Activated CD8-positive, alpha-beta memory T cell treated with anti-CD3 and anti-CD28 coated beads, Interleukin-2, amount 50 U/mL, for 1 hour (primary cell): ENCODE data around the gene SLC31A1.
A peak's percentile ranks its signal among the peaks of the same experiment; 100 is the strongest.
"Not testable (repeated sequence)": the region's sequence is repeated elsewhere in the genome, so short reads cannot be mapped to it uniquely, and the experiment has no call there.

ENCODE experiments used
- DNase-seq: peaks from one replicate; pipeline ENCODE4 v3.0.0-alpha.2; 2020; ENCODE audit errors: extremely low read depth

Gene SLC31A1

DNA sequence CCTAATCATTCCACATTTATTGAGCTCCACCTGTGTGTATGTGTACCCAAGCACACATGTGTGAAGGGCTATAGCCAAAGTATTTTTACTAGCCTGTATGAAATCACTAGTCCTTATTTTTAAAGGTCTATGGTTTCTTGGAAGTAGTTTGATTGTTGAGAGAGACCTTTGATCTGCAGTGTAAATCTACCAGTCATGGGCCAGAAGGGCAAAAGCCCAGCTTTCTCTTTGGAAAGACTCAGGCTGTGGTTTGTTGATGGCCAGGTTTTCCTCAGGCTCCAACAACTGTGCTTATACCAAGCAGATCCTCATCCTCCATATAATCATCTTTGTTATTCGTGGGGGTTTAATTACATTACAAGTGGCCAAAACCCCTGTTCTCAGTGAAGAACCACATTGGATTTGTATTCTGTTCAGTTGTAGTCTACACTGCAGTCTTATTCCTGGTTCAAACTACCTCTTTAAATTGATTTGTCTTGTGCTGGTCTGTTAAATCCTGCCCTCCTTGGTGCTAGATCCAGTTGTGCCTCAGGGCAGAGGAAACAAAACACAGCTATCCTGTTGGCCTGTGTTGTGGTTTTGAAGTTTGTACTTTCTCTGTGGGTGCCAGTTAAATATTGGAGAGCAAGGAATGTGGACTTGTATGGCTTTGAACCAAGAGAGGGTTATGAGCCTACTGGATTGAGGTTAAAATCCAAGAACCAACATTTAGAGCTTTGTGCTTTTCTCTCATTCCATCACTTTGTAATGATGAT is 40.8 kb downstream of the SLC31A1 start:
- DNase-seq: no peak

DNA sequence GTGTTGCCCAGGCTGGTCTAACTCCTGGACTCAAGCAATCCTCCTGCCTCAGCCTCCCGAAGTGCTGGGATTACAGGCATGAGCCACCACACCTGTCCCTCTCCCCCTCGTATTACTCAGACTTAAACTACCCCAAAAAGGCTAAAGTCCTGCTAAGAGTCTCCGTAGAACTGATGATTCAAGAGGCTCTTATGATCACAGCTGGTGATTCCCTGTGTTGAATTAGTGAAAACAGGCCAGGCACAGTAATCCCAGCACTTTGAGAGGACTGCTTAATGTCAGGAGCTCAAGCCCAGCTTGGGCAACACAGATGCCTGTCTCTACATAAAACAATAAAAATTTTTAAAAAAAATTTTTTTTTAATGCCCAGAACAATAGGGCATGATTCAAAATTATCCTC is 44.8 kb downstream of the SLC31A1 start:
- DNase-seq: no peak

DNA sequence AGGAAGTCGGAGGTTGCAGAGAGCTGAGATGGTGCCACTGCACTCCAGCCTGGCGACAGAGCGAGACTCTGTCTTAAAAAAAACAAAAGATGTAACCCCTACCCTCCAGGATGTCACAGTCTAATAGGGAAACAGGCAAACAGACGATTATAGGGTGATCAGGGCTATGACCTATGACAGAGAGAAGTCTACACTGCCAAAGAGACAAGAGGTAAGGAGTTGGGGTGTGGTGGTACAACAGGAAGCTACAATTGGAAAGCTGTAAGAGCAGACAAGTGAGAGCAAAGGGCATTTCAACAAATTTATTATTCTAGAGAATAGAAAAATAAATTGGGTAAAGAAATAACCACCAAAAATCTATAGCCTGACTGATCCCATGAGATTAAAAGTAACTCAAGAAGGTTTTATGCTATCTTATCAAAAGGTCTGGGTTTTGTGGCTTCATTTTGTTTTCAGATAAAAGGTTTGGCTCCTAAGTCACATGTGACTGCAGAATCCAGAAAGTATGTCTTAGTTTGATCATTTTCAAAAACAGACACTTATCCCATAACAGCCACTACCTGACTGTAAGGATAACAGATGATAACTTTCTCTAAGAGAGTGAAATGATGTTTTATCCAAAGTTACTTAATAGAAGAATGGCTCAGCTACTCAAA is 46.7 kb downstream of the SLC31A1 start:
- no peak for DNase-seq

DNA sequence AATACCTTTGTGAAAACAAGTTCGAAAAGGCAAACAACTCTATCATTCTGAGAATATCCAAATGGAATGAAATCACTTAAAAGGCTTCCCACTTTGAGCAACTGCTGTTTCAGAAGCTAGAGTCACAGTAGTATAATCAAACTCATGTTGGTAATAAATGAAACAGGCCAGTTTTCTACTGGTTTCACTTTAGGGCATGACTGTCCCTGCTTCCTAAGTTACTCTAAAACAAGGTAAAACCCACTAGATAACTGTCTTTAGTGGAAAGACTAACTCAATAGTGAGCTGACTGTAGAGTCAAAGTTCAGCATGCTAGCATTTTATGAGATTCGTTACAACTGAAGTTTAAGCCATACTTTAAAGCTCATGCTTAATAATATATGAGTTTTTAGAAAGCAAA is 48.0 kb downstream of the SLC31A1 start:
- DNase-seq: no peak

DNA sequence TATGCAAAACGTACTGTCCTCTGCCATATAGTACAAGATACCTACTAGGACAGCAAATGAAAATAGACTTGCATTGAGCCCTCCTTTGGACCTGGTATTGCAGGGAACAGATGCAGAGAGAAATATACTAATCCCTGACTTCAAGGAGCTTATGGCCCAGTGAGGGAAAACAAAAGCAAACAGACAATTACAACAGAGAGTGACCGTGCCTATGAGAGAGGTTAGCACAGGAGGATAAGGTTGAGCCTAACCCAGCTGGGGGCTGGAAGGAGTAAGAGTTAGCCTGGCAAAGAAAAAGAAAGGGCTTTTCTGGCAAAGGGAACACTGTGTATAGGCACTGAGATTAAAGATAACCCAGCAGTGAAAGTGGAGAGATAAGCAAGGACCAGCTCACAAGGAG is 48.5 kb downstream of the SLC31A1 start:
- DNase-seq: no peak

DNA sequence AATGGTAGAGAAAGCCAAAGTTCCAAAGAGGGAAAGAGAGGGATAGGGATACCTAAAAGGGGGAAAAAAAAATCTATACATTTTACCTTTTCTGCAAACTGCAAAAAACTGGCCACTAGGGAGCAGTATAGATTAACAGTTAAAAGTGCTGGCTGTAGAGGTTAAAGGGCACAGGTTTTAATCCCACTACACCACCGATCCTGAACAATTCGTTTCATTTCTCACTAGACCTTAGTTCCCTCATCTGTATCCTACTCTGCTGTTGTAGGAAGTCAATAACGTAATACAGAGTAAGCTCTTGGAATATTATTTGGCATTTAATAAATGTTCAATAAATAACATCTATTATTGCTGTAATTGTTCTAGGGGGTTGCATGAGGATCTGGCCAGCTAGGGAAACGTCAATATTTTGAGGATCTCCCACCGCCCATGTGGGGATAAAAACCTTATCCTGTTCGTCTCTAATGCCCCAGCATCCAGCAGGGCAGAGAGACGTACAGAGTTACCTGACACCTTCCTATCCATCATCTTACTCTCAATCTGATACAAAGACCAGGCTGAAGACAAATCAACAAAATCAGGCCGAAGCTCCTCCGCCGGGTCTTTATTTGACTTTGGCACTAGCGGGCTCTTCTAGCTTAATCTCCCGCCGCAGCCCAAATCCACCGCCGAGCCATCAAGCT is 53.3 kb downstream of the SLC31A1 start:
- no peak for DNase-seq

DNA sequence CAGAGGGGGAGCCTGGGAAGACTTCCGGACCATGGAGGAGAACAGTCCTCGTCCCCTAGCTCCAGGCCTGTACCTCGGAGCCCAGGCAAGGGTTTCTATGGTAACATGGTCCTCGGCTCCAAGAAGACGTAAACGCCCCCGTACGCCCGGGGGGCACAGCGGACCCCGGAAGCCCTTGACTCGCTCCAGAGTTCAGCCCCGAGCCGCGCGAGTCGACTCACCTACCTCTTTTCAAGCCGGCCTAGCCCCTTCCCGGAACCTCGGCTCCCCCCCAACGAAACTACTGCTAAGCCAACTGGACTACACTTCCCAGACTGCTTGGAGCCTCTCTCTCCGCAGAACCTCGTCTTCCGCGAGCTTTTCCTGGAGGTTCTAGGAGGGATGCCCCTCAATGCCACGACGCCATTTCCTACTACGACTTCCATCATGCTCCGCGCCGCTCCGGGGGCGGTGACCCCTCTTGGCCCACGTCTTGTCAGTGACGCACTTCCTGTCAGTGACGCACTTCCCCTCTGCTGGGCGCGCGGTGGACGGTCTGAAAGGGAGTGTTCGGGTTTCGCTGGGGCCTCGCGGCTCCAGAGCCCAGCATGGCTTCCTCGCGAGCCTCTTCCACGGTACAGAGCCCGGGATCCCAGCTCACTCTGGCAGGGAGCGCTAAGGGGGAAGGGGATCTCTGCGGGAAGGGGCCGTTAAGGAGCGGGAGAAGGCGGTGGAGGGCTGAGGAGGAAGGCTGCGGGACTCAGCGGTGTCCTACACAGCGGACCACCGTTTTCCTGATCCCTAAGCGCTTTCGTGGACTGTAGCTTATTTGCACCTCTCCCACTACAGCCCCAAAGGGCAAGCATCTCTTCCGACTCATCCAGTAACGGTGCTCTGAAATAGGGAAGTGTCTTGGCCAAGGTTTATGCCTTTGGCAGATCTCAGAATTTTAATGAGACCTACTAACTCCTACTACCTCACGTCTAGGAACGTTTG is 54.1 kb downstream of the SLC31A1 start, which contains the start of the genes CDC26 and PRPF4:
Gene CDC26 (minus strand): TSS at position 416 of the 975 bp plus-strand sequence. CDS start 3,065 bp downstream, outside the sequence.
Gene PRPF4 (plus strand): TSS at position 502 of the 975 bp plus-strand sequence. CDS start 86 bp downstream, at position 588.
- peak; percentile 88 for DNase-seq

DNA sequence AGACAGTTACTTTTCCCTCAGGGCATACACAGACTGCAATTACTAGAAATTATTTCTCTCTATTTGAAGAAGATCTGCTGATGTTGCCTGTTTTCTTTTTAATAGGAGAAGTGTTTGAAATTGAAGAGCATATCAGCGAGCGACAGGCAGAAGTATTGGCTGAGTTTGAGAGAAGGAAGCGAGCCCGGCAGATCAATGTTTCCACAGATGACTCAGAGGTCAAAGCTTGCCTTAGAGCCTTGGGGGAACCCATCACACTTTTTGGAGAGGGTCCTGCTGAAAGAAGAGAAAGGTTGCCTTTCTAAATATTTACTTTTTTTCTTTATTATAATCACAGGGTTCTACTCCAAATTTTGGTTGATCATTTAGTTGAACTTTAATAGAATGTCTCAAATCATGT is 57.5 kb downstream of the SLC31A1 start:
- no peak for DNase-seq

DNA sequence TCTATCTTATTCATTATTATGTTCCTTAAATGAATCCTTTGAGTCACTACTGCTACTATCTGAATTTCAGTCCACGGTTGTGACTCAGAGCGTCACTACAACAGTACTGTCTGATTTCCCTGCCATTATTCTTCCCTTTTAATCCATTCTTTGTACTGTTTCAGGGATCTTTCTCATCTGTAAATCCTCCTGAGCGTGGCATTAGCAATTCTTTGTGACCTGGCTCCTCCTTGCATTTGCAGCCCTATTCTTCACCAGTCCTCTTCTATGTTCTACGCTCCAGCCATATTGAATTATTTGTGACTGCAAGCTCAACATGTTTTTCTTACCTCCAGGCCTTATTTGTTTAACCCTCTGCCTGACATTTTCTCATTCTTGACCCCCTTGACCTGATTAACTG is 60.0 kb downstream of the SLC31A1 start:
- DNase-seq: no peak

DNA sequence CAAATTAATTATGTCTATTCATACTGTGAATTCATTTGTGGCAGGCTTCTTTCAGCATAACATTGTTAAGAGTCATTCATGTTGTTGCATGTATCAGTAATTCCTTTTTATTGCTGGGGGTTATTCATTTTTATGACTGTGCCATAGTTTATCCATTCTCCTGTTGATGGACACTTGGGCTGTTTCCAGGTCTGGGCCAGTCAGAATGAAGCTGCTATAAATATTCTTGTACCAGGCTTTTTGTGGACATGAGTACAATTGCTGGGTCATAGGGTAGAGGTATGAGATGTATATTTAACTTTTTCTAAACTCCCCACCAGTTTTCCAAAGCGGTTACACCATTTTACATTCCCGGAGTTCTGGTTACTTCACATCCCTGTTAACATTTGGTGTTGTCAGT is 67.7 kb downstream of the SLC31A1 start:
- no peak for DNase-seq

DNA sequence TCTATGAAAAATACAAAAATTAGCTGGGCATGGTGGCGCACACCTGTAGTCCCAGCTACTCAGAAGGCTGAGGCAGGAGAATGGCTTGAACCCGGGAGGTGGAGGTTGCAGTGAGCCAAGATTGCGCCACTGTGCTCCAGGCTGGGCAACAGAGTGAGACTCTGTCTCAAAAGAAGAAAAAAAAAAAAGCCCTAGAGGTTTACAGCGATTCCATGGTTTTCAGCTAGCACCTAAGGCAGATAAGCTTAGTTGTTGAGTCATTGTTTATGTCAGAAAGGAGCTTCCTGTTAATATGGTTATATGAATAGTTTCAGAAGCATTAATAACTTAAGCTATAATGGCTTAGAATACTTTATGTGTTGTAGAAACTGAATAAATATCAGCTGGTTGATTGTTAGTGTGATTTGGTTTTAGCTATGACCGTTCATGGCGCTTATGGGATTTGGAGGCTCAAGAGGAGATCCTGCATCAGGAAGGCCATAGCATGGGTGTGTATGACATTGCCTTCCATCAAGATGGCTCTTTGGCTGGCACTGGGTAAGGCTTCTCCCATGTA is 68.8 kb downstream of the SLC31A1 start:
- no peak for DNase-seq

DNA sequence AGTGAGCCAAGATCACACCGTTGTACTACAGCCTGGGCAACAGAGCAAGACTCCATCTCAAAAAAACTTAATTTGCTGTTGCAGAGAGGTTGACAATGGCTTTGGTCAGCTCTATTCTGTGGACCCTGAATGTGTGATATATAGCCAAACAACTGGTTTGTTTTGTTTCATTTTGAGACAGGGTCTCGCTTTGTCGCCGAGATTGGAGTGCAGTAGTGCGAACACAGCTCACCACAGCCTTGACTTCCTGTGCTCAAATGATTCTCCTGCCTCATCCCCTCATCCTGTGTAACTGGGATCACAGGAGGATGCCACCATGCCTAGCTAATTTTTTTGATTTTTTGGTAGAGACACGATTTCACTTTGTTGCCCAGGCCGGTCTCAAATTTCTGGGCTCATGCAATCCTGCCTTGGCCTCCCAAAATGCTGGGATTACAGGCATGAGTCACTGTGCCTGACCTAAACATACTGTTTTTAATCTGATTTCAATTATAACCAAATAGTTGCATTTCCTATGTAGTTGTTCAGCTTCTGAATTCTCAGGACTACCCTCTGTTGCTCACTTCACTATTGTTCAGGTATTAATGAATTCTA is 72.0 kb downstream of the SLC31A1 start:
- DNase-seq: no peak

DNA sequence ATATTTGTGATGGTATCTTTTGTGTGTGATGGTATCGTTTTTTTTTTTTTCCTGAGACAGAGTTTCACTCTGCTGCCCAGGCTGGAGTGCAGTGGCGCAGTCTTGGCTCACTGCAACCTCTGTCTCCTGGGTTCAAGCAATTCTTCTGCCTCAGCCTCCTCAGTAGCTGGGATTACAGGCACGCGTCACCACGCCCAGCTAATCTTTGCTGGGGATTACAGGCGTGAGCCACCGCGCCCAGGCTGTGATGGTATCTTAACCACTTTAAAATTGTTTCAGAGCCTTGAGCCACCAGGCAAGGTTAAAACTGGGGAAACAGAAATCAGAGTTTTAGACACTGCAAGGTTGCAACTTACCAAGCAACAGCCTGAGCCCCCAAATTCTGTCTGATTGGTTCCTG is 74.9 kb downstream of the SLC31A1 start:
- not testable (repeated sequence) for DNase-seq

DNA sequence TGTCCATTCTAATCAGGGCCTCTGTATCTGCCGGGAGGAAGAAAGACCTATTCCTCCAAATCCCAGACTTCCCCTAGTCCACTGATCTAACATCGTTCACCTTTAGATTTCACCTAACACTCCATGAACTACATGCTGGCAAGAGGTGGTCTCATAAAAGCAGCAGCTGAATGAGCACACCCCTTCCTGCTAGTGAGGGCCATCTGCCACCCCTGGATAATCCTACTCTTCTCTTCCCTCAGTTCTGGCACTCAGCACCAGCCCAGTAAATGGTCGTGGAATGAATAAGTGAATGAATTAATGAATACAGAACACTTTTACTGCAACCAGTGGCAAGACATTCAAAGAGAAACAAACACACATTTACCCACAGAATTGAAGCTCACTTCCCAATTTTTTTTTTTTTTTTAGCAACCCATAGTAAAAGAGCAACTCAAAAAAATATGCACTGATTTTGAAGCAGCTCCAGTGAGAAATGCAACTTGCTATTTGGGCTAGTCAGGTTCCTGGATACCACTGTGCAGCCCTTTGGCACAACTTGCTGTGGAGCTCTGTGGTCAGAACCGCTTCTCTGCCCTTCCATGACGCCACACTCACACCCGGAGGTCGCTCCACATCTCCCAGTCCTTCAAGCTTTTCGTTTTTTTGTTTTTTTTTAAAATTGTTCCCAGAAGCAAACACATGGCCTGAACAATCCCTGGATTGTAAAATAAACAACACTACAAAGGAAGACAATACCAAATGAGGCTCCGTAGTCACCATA is 75.6 kb downstream of the SLC31A1 start:
- DNase-seq: no peak

DNA sequence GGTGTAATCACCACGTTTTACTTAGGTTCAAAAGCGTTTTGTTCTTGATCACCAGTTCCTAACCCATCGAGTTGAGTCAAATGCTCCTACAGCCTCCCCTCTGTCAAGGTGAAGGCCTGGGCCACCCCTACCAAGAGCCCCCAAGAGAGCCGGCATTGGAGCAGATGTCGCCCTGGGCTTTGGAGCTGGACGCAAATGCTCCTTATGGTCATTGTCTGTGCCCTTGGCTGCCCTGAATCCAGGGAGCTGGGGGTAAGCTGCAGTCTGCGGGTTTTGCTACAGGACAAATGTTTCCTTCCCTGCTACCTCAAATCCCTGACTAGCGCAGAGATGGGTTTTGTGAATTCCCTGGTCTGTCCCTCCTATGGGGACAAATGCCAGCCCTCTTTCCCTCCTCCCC is 77.0 kb downstream of the SLC31A1 start:
- no peak for DNase-seq

DNA sequence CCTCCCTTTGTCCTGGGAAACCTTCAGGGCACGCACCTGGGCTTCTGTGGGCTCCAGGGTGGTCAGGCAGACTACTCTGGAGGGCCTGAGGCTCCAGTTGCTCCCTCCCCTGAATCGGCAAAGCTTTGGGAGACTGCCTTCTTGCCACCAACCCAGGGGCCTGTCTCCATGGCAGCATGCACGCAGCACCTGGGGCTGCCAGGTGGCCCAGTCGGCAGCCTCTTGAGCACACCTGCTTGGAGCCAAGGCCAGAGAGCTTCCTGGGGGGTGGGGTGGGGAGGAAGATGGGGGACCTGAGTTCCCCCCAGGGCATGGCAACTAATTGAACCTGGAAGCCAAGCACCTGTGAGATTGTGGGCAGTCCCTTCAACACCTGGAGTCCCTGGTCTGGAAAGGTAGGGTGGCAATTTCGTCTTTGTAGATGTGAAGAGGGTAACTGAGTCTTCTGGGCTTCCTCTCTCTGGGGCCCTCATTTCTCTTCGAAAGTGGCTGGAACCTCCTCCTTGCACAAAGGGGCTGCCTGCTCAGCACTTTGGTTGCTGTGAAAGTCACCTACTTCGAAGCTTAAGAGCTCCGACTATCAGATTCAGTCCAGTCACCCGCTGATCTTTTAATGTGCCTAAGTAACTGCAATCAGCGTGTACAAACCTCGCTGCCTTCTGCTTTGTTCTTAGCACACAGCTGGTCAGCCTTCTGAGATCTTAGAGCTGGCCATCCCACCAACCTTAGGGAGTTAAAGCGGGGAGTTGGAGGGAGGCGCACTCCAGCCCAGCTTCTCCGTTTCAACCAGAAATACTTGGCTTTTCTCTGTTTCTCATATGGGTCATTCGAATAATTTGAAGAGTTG is 77.8 kb downstream of the SLC31A1 start:
- DNase-seq: no peak

DNA sequence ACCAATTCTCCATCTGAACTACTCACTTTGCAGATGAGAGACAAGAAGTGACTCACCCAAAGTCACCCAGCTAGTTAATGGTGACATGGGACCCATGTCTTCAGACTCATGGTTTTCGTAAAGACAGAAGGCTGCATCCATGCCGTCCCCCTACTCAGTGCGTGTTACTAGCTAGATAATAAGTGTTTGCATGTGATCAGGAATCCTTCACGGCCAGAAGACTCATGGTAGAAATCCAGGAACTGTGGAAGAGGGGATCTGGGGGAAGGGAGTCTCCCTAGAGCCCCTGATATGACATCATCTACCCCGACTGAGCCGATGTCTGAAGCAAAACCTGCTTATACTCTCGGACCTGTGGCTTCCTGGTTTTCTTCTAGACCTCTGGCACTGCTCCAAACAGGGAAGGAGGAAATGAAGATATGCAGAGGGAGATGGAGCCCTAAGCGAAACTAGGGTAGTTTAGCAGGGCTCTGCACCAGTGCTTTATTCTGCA is 78.5 kb downstream of the SLC31A1 start:
- DNase-seq: no peak

DNA sequence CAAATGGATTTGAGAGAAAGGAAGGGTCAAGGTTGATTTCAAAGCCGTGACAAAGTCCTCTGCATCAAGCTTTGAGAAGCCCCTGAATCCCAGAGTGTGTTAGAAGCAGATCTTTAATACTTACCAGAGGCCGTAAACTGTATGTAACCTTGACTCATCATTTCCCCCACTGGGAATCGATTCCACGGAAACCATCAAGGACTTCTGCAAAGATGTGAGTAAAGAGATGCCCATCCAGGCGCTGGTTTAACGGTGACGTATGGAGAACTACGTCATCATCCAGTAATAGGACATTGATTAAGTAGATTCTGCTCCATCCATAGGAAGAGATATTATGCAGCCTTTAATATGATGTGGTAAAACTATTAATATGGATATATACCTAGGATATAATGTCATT is 80.2 kb downstream of the SLC31A1 start:
- no peak for DNase-seq
